Hepatocyte (in vitro differentiated cells): ENCODE measurements around the gene CCDC167.

ENCODE experiments used
- CTCF ChIP-seq: fragments of 200-600 bp; sonication (generic); IDR thresholded peaks from 2 replicates; pipeline ENCODE4 v1.5.1; 2016; ENCODE audit warnings: antibody characterized with exemption, mild to moderate bottlenecking; ENCODE audit not compliant: poor library complexity
- EZH2 ChIP-seq: fragments of 200-600 bp; sonication (generic); IDR thresholded peaks from 2 replicates; pipeline ENCODE4 v1.6.1; 2016; ENCODE audit warnings: antibody characterized with exemption, mild to moderate bottlenecking, borderline replicate concordance

- TF ChIP-seq CTCF (no peak), EZH2 (no peak)
Observed at GRCh38 chr6:37492236-37492972, 7.3 kb downstream of the CCDC167 start.
